ENCODE measurements around the gene MAN1A1. TPM values are rescaled to one million over a fixed set of nuclear protein-coding genes. Genes with fewer than 3 reads are reported as not detected.

Gene MAN1A1
- total RNA-seq, 1 donor from 2014 or later = 3.0 TPM

DNA sequence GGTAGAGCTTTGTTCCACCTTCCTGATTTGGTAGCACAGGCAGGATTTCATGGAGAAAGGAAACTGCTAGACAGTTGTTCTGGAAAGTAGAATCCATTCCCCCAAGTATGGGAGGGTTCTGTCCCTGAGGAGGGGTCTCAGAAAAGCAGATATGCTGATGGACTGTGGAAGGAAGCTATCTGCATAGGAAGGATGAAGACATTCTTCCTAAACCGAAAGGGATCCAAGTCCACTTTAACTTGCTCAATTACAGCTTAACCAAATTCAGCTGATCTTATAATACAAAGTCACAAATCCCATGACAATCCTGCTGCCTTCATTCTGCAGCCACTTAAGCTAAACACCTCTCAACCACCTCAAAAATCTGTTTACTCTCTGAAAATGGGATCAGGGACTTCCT lies 2.6 kb downstream of the MAN1A1 start:
- Mint-ChIP-seq H3K27me3 (ENCODE audit: low read depth) (peaks cover 42% of the 10 kb centered on the region), H3K36me3 (ENCODE audit: low read depth) (no peaks in the 10 kb centered on the region), H3K27ac (ENCODE audit: unreplicated experiment) (no peak overlapping the region), H3K4me3 (peak overlapping the region; percentile 85), H3K9me3 (no peaks in the 10 kb centered on the region), H3K4me1 (peaks cover 10% of the 10 kb centered on the region)
- TF ChIP-seq, protein P1, sequence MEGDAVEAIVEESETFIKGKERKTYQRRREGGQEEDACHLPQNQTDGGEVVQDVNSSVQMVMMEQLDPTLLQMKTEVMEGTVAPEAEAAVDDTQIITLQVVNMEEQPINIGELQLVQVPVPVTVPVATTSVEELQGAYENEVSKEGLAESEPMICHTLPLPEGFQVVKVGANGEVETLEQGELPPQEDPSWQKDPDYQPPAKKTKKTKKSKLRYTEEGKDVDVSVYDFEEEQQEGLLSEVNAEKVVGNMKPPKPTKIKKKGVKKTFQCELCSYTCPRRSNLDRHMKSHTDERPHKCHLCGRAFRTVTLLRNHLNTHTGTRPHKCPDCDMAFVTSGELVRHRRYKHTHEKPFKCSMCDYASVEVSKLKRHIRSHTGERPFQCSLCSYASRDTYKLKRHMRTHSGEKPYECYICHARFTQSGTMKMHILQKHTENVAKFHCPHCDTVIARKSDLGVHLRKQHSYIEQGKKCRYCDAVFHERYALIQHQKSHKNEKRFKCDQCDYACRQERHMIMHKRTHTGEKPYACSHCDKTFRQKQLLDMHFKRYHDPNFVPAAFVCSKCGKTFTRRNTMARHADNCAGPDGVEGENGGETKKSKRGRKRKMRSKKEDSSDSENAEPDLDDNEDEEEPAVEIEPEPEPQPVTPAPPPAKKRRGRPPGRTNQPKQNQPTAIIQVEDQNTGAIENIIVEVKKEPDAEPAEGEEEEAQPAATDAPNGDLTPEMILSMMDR (conservative IDR thresholded peaks at IDR 0.05) = no peak
- no peak for DNase-seq (ENCODE audit: low read depth, low spot score)

DNA sequence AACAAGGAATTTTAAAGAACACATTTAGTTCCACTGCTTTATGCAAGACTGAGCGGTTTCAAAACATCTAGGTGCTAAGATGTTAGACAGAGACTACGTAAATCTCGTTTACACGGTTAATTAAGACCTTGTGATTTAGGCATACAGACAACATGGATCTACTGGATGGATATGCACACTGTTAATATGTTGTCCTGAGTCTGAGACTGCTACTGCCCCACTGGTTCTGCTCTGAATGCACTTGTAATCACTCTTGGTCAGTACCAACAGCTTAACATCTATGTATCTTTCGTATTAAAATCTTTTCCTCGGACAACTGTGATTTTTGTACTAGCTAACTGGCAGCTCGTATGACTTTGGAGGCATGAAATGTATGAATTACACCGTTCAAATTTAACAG lies 3.1 kb downstream of the MAN1A1 start:
- Mint-ChIP-seq H3K27me3 (ENCODE audit: low read depth) (peaks cover 37% of the 10 kb centered on the region), H3K27ac (ENCODE audit: unreplicated experiment) (no peak overlapping the region), H3K4me3 (peak overlapping the region; percentile 32), H3K36me3 (ENCODE audit: low read depth) (no peaks in the 10 kb centered on the region), H3K4me1 (peaks cover 10% of the 10 kb centered on the region), H3K9me3 (no peaks in the 10 kb centered on the region)
- no peak for DNase-seq (ENCODE audit: low read depth, low spot score)
- TF ChIP-seq, protein P1 (conservative IDR thresholded peaks at IDR 0.05) = no peak

DNA sequence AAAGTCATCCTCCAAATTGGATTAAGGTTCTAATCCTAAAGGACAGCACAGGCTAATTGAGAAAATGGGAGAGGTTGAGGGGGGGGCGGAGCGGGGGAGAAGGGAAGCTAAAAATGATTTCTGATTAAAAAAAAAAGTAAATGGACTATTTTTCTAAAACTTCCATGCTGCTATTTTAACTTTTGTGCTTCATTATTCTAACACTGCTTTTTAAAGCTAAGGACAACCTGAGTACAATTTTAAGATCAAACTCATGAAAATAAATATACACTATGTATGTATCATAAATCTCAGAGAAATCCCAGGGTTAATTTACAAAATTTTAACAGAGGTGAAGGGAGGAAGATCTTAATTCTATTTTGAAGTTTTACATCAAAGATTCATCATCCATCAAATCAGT lies 4.4 kb downstream of the MAN1A1 start:
- Mint-ChIP-seq H3K27me3 (ENCODE audit: low read depth) (peaks cover 25% of the 10 kb centered on the region), H3K36me3 (ENCODE audit: low read depth) (no peaks in the 10 kb centered on the region), H3K27ac (ENCODE audit: unreplicated experiment) (no peak overlapping the region), H3K4me1 (peaks cover 7% of the 10 kb centered on the region), H3K4me3 (no peak overlapping the region), H3K9me3 (no peaks in the 10 kb centered on the region)
- TF ChIP-seq, protein P1 (conservative IDR thresholded peaks at IDR 0.05) = no peak
- DNase-seq (ENCODE audit: low read depth, low spot score) = no peak

DNA sequence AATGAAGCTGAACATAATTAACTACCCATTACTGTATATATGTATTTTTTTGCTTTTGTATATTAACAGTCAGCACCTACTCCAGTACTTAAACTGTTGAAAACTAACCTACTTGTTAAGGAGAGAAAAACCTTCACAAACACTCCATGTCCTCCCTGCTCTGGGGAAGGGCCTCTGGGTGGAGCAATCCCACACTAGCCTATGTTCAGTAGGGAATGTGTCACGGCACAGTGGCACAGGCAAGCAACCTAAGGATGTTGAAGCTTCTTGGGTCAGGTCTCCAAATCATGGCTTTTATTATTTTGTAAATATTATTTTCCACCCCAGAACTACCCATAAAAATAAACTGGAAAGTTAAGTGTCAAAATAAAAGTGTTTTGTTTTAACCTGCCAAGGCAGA lies 5.3 kb downstream of the MAN1A1 start:
- H3K9me3 Mint-ChIP-seq = no peaks in the 10 kb centered on the region
- TF ChIP-seq, protein P1 (conservative IDR thresholded peaks at IDR 0.05) = no peak
- no peak for DNase-seq (ENCODE audit: low read depth, low spot score)
- H3K4me1 Mint-ChIP-seq = peaks cover 7% of the 10 kb centered on the region
- no peak overlapping the region for H3K4me3 Mint-ChIP-seq
- no peaks in the 10 kb centered on the region for H3K36me3 Mint-ChIP-seq (ENCODE audit: low read depth)
- H3K27me3 Mint-ChIP-seq (ENCODE audit: low read depth) = peaks cover 25% of the 10 kb centered on the region
- H3K27ac Mint-ChIP-seq (ENCODE audit: unreplicated experiment) = no peak overlapping the region

DNA sequence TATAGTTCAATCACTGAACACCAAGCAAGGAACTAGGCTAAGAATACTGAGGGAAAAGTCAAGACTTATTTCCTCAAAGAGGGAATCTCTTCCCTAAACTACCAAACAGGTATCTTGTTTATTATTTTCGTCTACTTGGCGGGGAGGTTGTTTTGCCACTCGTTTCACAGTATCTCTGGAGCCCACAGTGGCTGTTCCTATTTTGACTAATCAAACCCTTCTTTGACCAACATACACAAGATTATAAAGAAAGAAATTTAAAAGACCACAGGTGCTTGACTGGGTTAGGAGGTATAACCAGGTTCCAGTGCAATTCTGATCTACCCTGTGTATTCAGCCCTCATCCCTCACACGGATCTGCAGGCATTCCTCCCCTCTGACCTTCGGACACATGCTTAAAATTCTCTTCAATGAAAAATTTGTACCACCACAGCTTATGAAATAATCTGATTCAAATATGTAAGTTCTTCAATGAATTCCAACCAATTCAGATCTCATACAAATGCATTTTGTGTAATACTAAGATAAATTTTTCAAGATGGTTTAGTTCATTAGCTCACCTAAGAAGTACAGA lies 5.9 kb downstream of the MAN1A1 start:
- H3K27me3 Mint-ChIP-seq (ENCODE audit: low read depth) = peaks cover 25% of the 10 kb centered on the region
- TF ChIP-seq, protein P1 (conservative IDR thresholded peaks at IDR 0.05) = no peak
- H3K36me3 Mint-ChIP-seq (ENCODE audit: low read depth) = no peaks in the 10 kb centered on the region
- no peaks in the 10 kb centered on the region for H3K9me3 Mint-ChIP-seq
- peaks cover 7% of the 10 kb centered on the region for H3K4me1 Mint-ChIP-seq
- no peak overlapping the region for H3K4me3 Mint-ChIP-seq
- H3K27ac Mint-ChIP-seq (ENCODE audit: unreplicated experiment) = no peak overlapping the region
- DNase-seq (ENCODE audit: low read depth, low spot score) = no peak

Measured in neural crest cell (in vitro differentiated cells).